GM19452 (cell line): ENCODE results near the gene SPDYE2B.
"Not testable (repeated sequence)": the region's sequence is repeated elsewhere in the genome, so short reads cannot be mapped to it uniquely, and the experiment has no call there.

Experiments
- ATAC-seq: cut with Tn5 transposase; IDR thresholded peaks from one replicate; pipeline ENCODE4 v1.9.1; 2021; ENCODE audit not compliant: unreplicated experiment

SPDYE2B gene

DNA sequence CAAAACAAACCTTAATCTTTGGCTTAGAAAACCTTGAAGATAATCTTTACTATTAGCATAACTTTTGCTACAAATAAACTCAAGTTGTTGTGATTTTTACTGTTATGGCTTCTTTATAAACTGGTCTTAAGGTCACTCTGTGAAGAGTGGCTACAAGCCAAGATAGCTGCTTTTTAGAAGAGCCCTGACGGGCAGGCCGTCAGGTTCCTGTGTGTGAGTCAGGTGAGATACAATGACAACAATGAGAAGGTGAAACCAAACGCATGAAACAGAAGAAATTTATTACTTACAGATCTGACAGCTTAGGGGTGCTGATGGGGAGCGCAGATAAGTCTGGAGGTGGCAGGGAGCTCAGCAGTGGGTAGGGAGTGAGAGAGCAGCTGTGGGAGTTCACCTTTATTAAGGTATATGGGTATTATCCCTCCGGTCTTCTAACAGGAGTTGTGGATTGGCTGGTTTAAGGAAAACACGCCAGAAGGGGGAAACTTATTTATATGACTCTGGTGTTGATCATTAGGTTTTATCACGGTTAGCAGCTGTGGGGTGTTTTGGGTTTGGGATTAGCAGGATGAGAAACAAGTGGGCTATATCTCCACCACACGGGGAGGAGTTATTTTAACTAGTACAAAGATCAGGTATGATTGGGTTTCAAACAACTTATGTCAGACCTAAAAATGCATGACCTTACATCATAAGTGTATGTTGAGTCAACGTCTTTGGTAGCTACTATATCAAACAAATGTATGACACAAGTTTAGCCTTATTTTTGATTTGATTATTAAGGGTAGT lies 49.0 kb downstream of the SPDYE2B start:
- ATAC-seq, result not testable (repeated sequence)
